WI38 (cell line): ENCODE data around the gene ERBB2.

Experiments used
- H3K4me3 ChIP-seq: 2 replicates; pipeline ENCODE4 v1.5.1; 2011; ENCODE audit warnings: low read depth, mild to moderate bottlenecking, control low read depth, low read length
- TF ChIP-seq, protein P1 (sequence below): IDR thresholded peaks from 2 replicates; pipeline ENCODE4 v1.5.1; 2012; ENCODE audit warnings: low read depth, mild to moderate bottlenecking, control low read depth, low read length

The ERBB2 gene

DNA sequence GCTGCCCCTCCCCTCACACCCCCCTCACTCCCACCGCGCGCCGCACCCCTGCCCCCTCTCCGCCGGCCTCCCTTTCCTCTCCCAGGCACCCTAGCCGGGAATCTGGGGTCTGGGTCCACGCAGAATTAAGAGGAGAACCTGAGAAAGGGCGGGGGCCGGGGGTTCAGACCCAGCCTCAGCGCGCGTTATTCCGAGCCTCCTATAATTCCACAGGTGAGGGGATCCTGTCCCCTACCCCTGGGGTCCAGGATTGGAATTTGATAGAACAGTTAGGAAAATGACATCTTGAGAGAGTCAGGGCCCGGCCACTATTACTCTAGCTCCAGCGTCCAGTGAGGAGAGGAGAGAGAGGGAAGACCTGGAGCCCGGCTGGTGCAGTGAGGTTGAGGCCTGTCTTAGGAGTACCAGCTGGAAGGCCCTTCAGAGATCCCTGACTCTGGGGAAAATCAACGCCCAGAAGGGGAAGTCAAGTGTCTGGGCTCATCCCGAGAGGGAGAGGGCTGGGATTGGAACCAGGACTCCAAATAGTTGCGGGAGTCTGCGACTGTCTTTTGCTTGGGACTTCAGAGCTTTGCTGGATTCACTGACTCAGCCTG is 55.2 kb downstream of the ERBB2 start:
- peak overlapping the region; percentile 67 for H3K4me3 ChIP-seq
- TF ChIP-seq, protein P1, sequence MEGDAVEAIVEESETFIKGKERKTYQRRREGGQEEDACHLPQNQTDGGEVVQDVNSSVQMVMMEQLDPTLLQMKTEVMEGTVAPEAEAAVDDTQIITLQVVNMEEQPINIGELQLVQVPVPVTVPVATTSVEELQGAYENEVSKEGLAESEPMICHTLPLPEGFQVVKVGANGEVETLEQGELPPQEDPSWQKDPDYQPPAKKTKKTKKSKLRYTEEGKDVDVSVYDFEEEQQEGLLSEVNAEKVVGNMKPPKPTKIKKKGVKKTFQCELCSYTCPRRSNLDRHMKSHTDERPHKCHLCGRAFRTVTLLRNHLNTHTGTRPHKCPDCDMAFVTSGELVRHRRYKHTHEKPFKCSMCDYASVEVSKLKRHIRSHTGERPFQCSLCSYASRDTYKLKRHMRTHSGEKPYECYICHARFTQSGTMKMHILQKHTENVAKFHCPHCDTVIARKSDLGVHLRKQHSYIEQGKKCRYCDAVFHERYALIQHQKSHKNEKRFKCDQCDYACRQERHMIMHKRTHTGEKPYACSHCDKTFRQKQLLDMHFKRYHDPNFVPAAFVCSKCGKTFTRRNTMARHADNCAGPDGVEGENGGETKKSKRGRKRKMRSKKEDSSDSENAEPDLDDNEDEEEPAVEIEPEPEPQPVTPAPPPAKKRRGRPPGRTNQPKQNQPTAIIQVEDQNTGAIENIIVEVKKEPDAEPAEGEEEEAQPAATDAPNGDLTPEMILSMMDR = no peak

DNA sequence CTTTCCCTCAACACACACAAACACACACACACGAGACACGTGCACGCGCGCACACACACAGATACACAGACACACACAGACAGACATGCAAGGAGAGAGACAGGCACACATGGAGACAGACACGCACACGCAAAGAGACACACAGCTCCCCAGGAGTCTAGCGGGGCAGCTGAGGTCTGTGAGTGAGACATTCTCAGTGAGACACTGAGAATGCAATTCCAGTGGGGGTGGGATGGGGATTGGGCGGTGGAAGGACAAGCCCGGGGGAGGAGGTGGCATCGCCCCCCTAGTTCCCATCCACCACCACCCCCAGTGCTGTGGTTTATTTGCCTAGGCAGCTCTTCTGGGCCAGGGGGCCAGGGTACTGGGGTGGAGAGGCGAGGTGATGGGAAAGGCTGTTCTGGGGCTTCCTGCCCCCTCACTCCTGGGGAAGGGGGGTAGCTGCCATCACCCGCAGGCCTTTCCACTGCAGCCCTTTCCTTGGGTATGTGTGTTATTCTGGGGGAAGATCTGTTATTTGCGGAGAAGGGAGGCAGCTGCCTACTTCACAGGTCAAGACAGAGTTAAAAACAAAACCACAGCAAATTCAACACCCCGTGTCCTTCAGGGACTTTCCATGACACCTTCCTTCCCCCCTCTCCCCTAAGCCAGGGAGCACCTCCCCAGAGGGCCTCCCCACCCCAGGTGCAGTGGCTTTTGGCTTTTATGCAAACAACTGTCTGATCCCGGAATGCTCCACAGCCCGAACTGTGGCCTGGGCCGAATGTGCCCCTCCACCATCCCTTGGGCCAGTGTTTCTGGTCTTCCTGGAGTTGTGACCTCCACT is 55.9 kb downstream of the ERBB2 start:
- H3K4me3 ChIP-seq = no peak overlapping the region
- TF ChIP-seq, protein P1 = no peak

DNA sequence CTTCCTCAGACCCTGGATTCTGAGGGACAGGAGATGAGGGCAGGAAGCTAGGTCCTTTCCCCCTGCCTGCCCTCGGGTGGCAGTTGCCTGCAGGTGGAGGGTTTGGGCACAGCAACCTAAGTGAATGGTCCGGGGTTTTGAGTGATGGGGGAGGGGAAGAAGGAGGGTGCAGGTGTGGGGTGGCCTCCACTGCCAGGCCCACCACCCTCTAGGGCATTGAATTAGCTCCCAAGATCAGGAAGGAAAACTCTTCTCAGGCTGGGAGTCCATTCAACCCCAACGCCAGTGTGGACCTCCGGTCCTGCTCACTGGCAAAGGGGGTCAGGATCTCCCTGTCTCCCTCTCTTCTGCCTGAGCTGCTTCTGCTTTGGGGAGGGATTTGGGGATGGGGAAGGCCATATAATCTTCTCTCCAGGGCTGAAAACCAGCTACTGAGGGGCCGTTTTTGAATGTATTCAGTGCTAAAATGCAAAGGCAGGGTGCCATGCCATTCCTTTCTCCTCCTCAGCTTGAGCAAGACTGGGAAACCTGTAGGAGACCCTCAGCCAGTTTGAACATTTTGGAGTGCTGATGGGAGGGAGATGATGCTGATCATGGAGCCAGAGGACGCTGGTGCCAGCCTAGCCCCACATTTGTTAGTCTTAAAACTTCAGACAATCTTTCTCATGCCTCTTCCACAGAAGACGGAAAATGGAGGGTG is 56.7 kb downstream of the ERBB2 start:
- TF ChIP-seq, protein P1 = no peak
- H3K4me3 ChIP-seq = no peak overlapping the region

DNA sequence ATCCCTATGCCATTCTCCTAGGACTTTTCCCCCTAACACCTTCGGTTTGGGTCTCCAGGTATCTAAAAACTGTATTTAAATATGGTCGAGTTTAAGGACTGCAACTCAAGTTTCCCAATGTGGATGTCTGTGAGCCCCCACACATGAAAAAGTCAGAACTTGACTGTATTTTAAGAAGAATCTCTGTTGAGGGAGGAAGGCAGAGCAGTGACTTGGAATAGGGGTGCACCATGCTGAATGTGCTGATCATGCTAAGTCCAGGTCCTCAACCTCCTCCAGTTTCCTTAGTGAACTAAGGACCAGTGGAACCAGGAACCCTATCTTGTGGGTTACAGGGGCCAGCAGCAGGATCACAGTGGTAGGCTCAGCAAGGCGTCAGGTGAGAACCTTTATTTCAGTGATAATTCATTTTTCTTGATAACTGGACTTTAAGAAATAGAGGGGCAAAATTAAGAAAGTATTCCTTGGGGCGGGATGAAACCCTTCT is 57.4 kb downstream of the ERBB2 start:
- H3K4me3 ChIP-seq = no peak overlapping the region
- TF ChIP-seq, protein P1 = no peak

DNA sequence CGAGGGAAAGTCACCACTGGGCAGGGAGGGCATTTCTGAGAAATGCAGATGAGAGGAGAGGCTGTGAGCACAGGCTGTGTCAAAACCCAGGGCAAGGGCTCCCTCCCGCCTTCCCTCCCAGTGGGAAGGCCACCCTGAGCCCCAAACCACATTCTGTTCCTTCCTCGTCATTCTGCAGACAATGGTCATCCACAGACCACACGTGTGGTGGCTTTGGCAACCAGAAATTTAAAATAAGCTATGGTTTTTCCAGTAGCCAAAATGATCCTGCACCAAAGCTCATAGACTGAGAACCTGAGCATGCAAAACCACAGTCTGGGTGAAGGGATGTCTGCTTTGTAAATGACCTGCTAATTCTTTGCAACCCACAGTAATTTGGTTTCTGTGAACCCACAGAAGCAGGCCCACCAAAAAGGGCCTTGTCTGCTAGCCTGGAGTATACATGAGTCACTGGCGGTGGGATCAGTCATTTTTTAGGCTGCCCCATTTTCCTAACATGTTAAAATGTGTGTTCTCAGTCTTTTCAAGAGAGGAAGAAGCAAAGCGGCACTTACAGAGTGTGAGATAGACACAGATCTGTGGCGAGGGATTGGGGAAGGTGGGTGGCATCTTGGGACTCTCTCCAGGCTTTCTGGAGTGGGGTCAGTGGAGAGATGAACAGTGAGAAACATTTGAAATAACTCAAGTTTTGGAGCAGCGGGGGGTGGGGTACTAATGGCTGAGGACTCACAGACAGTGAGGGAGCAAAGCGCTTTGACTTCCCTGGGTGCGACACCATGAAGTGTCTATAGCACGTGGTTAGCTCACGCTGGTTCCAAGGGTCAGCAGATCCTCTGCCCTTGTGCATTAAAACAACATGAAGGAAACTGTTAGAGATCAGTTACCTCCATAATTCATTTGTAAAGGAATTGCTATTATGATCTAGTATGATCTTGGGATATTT is 58.3 kb downstream of the ERBB2 start:
- H3K4me3 ChIP-seq = no peak overlapping the region
- TF ChIP-seq, protein P1 = no peak

DNA sequence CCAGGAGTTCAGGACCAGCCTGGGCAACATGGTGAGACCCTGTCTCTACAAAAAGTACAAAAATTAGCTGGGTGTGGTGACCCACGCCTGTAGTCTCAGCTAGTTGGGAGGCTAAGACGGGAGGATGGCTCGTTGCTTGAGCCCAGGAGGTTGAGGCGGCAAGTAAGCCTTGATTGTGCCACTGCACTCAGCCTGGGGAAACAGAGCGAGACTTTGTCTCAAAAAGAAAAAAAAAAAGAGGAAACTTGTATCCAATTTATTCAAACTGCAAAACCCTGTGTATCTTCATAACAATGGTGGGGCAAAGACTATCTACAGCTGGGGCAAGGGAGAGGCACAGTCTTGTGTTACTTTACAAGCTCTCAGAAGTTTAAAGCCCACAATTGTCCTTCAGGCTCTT is 59.3 kb downstream of the ERBB2 start:
- no peak overlapping the region for H3K4me3 ChIP-seq
- TF ChIP-seq, protein P1 = no peak
